Activated T-cell treated with anti-CD3 and anti-CD28 coated beads, Interleukin-2, amount 50 U/mL, for 4 hours (primary cell): ENCODE results near the gene OLIG2. TPM values are rescaled to one million over a fixed set of nuclear protein-coding genes. Genes with fewer than 3 reads are reported as not detected.

ENCODE experiments used
- ATAC-seq, 2 donors: fragments of 200-7000 bp; cut with Tn5 transposase; one replicate each; pipeline ENCODE4 v1.10.0; 2021
- DNase-seq: peaks from one replicate; pipeline ENCODE4 v3.0.0-alpha.2; 2020
- H3K27me3 Mint-ChIP-seq: one replicate; pipeline ENCODE4 v1.8.0; 2021; ENCODE audit warnings: low read depth, mixed read lengths
- H3K36me3 Mint-ChIP-seq: one replicate; pipeline ENCODE4 v1.8.0; 2022; ENCODE audit warnings: mixed read lengths; ENCODE audit not compliant: insufficient read depth
- H3K4me1 Mint-ChIP-seq: one replicate; pipeline ENCODE4 v1.8.0; 2021; ENCODE audit warnings: low read depth, mixed read lengths
- H3K4me3 Mint-ChIP-seq: one replicate; pipeline ENCODE4 v1.8.0; 2021; ENCODE audit warnings: mild to moderate bottlenecking, moderate library complexity, mixed read lengths
- H3K9me3 Mint-ChIP-seq: one replicate; pipeline ENCODE4 v1.8.0; 2021; ENCODE audit warnings: mixed read lengths
- total RNA-seq, 3 donors: library from RNA; stranded (reverse); gene quantifications; one replicate each; pipeline ENCODE4 v1.2.1, GENCODE V29; 2021

OLIG2 gene
- total RNA-seq, 3 donors from 2014 or later: not detected

DNA sequence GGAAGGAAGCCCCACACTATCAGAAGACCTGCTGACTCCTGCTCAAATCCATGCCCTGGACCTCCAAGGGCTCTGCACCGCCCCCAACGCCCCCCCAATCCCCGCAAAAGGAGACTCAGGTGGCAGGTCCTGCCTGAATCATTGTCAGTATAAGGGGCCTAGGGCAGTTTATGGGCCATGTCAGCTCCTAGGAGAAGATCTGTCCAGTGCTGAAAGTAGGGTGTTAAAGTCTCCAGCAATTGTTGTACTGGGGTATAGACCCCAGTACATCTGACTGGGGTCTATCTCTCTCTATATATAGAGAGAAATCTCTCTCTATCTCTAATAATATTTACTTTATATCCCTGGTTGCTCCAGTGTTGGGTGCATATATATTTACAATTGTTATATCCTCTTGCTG is 12.1 kb upstream of the OLIG2 start:
- Mint-ChIP-seq H3K36me3 (no peaks in the 10 kb centered on the region), H3K9me3 (no peaks in the 10 kb centered on the region), H3K4me1 (no peaks in the 10 kb centered on the region), H3K27me3 (peaks cover 63% of the 10 kb centered on the region), H3K4me3 (no peak overlapping the region)
- ATAC-seq (no peak), DNase-seq (no peak)

DNA sequence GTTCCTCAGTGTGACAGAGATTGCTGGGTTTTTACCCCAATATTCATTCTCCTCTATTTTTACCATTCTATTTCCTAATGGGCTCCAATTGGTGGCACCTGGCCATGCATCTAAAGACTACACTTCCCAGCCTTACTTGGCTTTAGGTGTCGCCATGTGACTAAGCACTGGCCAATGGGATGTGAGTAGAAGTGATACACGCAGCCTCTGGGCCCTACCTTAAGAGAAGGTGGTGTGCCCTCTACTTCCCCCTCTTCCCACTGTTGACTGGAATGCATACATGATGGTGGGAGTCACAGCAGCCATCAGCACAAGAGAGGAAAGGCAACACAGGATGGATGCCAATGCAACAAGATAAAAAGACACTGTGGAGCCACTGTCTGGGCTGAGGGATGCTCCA is 11.4 kb upstream of the OLIG2 start:
- Mint-ChIP-seq H3K36me3 (no peaks in the 10 kb centered on the region), H3K9me3 (no peaks in the 10 kb centered on the region), H3K4me1 (peaks cover 7% of the 10 kb centered on the region), H3K27me3 (peaks cover 70% of the 10 kb centered on the region), H3K4me3 (no peak overlapping the region)
- DNase-seq (no peak), ATAC-seq (no peak)

DNA sequence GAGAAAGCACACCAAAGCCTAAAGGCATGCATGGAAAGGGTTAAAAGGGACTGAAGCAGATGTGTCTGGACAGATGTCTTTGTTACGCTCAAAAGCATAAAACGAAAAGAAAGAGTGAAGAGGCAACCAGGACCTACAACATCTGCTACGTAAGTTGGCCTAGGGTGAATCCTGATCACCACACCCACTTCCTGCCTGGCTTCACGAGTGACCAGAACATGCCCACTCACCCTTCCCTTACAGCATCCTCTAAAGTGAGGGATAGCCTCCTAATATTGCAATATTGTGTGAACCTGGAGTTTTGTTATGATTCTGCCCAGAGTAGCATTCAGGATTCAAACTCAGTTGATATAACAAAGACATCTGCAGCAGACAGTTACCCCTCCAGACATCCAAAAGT is 10.6 kb upstream of the OLIG2 start:
- Mint-ChIP-seq H3K4me1 (peaks cover 11% of the 10 kb centered on the region), H3K27me3 (peaks cover 75% of the 10 kb centered on the region), H3K9me3 (no peaks in the 10 kb centered on the region), H3K36me3 (no peaks in the 10 kb centered on the region), H3K4me3 (no peak overlapping the region)
- no peak for ATAC-seq
- no peak for DNase-seq

- Mint-ChIP-seq H3K4me1 (peaks cover 16% of the 10 kb centered on the region), H3K27me3 (peaks cover 76% of the 10 kb centered on the region)
Observed at GRCh38 chr21:33015756-33016155, 10.0 kb upstream of the OLIG2 start.

DNA sequence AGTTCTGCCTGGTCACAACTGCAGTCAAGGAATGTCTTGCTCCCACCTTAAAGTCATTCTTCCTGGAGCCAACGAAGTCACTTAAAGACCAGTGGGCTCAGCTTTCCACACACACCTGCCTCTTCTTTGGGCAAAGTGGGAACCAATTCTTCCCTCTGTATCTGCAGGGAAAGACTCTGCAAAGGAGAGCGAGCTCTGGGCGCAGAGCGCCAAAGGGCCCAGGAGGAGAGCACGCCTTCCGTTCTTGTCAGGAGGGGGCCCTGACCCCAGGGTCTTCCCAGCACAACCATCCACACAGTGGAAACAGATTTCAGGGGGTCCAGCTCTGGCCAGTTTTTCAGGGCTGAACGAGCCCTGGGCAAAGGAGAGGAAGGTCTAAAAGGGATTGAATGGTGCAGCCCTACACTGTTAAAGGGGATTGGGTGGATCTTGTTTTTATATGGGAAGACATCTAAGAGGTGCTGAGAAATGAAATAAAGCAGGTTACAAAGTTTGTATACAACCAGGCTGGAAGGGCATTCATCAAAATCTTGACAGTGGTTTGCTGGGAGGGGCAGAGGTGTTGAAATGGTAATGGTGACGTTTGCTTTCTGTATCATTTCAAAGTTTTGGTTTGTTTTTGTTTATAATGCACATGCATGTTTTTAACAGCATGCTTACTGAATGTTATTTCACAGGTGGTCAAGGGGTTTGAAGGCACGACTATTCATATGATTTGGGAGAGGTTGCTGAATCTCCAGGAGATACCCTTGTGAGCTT is 6.8 kb upstream of the OLIG2 start:
- Mint-ChIP-seq H3K4me1 (peaks cover 28% of the 10 kb centered on the region), H3K27me3 (peaks cover 90% of the 10 kb centered on the region), H3K36me3 (no peaks in the 10 kb centered on the region), H3K4me3 (peak overlapping the region; percentile 51), H3K9me3 (no peaks in the 10 kb centered on the region)
- no peak for DNase-seq
- ATAC-seq: no peak

More at GRCh38 chr21:33015756-33016155, 10.0 kb upstream of the OLIG2 start:
- Mint-ChIP-seq H3K9me3 (no peaks in the 10 kb centered on the region), H3K36me3 (no peaks in the 10 kb centered on the region), H3K4me3 (no peak overlapping the region)
- no peak for DNase-seq
- no peak for ATAC-seq

- ATAC-seq (no peak), DNase-seq (no peak)
- Mint-ChIP-seq H3K4me3 (peak overlapping the region; percentile 51), H3K9me3 (no peaks in the 10 kb centered on the region), H3K27me3 (peaks cover 90% of the 10 kb centered on the region), H3K4me1 (peaks cover 34% of the 10 kb centered on the region), H3K36me3 (no peaks in the 10 kb centered on the region)
Observed at GRCh38 chr21:33019516-33019884, 6.2 kb upstream of the OLIG2 start.

DNA sequence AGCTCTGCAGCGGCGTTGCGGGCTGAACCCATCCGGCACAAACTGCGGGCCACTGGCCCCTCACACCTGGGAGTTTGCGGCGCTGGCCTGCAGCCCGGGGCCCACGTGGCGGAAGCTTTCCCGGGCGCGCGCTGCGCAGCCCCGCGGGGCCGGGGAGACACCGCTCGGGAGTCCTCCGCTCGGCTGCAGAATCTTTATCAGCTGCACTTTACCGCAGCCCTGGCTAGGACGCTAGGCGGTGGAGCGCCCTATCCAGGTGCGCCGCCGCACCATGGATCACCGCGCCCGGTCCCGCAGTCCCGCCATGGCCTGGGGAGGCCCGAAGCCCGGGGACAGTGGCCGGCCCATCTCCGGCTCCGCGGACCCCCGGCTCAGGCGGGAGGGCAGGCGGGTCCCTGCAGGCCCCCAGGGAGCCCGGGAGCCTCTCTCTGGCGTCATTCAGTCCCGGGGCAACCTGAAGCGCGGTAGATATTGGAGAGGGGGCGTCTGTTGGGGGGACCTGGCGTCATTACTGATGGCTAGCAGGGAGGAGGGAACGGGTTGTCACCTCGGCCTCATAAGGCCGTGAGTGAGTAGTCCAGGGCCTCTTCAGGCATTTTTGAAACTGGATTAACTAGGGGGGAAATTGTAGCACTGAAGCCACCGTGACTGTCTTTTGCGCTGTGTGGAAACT is 5.7 kb upstream of the OLIG2 start:
- Mint-ChIP-seq H3K9me3 (no peaks in the 10 kb centered on the region), H3K4me3 (peak overlapping the region; percentile 56), H3K36me3 (no peaks in the 10 kb centered on the region), H3K4me1 (peaks cover 35% of the 10 kb centered on the region), H3K27me3 (peaks cover 90% of the 10 kb centered on the region)
- DNase-seq (no peak), ATAC-seq (peak; percentile 47 to 69)

DNA sequence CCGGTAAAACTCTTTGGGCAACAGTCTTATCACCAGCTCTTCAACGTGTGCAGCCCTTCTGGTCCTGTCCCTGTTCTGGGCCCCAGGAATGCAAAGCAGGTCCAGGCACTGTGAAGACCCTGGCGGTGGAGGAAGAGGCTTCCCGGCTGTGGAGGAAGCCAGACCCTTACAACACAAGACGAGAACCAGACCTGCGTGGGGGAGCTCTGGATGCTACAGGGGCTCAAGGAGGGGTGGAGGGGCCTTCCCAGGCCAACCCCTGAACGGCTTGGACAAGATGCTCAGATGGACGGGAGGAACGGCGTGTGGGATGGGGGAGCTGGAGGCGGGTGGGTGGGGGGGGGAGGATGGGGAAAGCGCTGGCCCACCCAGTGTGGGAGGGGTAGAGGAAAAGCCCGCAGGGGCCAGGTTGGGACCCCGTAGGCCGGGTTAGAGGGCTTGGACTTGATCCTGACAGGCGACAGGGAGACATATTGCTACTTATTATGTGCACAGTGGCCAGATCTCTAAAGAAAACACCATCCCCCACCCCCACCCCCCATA is 5.1 kb upstream of the OLIG2 start:
- peak overlapping the region; percentile 56 for H3K4me3 Mint-ChIP-seq

GRCh38 chr21:33021150-33021549 is 4.6 kb upstream of the OLIG2 start:
- Mint-ChIP-seq H3K9me3 (no peaks in the 10 kb centered on the region), H3K36me3 (no peaks in the 10 kb centered on the region), H3K4me3 (no peak overlapping the region), H3K27me3 (peaks cover 90% of the 10 kb centered on the region), H3K4me1 (peaks cover 39% of the 10 kb centered on the region)
- no peak for DNase-seq
- ATAC-seq: no peak

More for the DNA sequence above, 5.1 kb upstream of the OLIG2 start:
- Mint-ChIP-seq H3K9me3 (no peaks in the 10 kb centered on the region), H3K27me3 (peaks cover 90% of the 10 kb centered on the region), H3K4me1 (peaks cover 35% of the 10 kb centered on the region), H3K36me3 (no peaks in the 10 kb centered on the region)
- no peak for DNase-seq
- ATAC-seq: no peak

DNA sequence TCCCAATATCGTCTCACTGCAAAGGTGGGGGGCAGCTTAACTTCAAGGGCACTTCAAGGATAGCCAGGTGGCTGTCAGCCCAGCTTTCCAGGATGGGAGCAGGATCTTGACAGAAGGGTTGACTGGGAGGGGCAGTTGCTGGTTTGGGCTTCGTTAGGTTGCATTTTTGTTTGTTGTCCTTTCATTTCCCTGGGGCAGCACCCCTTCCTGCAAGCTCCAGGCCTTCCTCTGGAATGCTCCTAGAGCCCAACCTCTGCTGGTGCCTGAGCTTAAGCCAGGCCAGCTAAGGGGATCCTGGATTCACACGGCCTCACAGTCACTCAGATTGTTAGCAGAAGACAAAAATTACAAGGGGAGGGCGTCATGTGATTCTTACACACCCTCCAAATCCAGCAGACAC is 4.1 kb upstream of the OLIG2 start:
- H3K4me1 Mint-ChIP-seq: peaks cover 44% of the 10 kb centered on the region
- H3K9me3 Mint-ChIP-seq: no peaks in the 10 kb centered on the region
- H3K36me3 Mint-ChIP-seq: no peaks in the 10 kb centered on the region
- no peak for DNase-seq
- H3K4me3 Mint-ChIP-seq: no peak overlapping the region
- no peak for ATAC-seq
- H3K27me3 Mint-ChIP-seq: peaks cover 90% of the 10 kb centered on the region

GRCh38 chr21:33022489-33022827 is 3.3 kb upstream of the OLIG2 start:
- Mint-ChIP-seq H3K27me3 (peaks cover 87% of the 10 kb centered on the region), H3K4me1 (peaks cover 49% of the 10 kb centered on the region), H3K36me3 (no peaks in the 10 kb centered on the region), H3K9me3 (no peaks in the 10 kb centered on the region), H3K4me3 (no peak overlapping the region)
- ATAC-seq (no peak), DNase-seq (no peak)

DNA sequence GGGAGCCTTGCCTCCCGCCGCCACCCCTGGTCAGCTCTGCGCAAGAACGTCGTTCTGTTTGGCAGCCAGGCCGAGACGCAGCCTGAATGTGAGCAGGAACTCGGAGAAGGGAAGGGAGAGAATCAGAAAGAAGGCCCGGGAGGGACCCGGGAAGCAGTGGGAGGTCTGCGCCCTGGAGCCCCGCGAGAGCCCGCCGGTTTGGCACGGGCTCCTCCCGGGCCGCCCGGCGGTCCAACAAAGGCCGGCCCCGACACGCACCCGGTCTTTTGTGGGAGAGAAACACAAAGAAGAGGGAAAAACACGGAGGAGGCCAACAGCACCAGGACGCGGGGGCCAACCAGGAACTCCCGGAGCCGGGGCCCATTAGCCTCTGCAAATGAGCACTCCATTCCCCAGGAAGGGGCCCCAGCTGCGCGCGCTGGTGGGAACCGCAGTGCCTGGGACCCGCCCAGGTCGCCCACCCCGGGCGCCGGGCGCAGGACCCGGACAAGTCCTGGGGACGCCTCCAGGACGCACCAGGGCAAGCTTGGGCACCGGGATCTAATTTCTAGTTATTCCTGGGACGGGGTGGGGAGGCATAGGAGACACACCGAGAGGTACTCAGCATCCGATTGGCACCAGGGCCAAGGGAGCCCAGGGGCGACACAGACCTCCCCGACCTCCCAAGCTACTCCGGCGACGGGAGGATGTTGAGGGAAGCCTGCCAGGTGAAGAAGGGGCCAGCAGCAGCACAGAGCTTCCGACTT is 2.7 kb upstream of the OLIG2 start:
- peaks cover 83% of the 10 kb centered on the region for H3K27me3 Mint-ChIP-seq
- ATAC-seq (no peak), DNase-seq (no peak)
- no peak overlapping the region for H3K4me3 Mint-ChIP-seq
- no peaks in the 10 kb centered on the region for H3K36me3 Mint-ChIP-seq
- H3K4me1 Mint-ChIP-seq: peaks cover 49% of the 10 kb centered on the region
- H3K9me3 Mint-ChIP-seq: no peaks in the 10 kb centered on the region

- DNase-seq (no peak), ATAC-seq (no peak)
- Mint-ChIP-seq H3K4me3 (peak overlapping the region; percentile 42), H3K36me3 (no peaks in the 10 kb centered on the region), H3K4me1 (peaks cover 55% of the 10 kb centered on the region), H3K9me3 (no peaks in the 10 kb centered on the region), H3K27me3 (peaks cover 82% of the 10 kb centered on the region)
Observed at GRCh38 chr21:33023574-33024200, 2.0 kb upstream of the OLIG2 start.
